NCI-H1694 (cell line): ENCODE data around the gene OOSP4B.
"Not testable (repeated sequence)": the region's sequence is repeated elsewhere in the genome, so short reads cannot be mapped to it uniquely, and the experiment has no call there.

ENCODE experiments used
- DNase-seq: peaks from one replicate; lab custom pipeline; 2025; lab: John Stamatoyannopoulos, UW

The OOSP4B gene

DNA sequence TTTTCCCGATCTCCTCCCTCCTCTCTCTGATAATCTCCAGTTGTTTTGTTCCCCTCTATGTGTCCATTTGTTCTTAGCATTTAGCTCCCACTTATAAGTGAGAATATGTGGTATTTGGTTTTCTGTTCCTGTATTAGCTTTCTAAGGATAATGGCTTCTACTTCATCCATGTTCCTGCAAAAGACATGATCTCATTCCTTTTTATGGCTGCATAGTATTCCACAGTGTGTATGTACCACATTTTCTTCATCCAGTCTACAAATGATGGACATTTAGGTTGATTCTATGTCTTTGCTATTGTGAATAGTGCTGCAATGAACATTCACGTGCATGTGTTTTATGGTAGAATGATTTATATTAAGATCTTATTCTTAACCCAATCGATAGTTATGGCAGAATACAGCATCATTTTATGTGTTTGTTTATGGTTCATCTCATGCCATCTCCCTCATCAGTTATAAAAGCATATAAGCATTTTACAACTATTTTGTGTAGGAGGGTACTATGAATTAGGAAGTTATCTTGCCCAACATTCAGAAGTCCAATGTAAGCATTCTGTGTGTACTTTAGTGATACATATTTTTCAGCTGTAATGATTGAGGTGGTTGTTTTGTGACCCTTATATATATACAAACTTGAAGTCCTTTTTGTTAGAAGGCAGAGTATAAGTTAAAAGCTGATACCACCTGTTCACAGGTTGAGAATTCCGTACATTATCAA is 42.7 kb downstream of the OOSP4B start:
- no peak for DNase-seq

GRCh38 chr11:60064111-60064510 is 47.1 kb downstream of the OOSP4B start:
- DNase-seq: no peak

GRCh38 chr11:60065801-60066200 is 48.8 kb downstream of the OOSP4B start:
- no peak for DNase-seq

DNA sequence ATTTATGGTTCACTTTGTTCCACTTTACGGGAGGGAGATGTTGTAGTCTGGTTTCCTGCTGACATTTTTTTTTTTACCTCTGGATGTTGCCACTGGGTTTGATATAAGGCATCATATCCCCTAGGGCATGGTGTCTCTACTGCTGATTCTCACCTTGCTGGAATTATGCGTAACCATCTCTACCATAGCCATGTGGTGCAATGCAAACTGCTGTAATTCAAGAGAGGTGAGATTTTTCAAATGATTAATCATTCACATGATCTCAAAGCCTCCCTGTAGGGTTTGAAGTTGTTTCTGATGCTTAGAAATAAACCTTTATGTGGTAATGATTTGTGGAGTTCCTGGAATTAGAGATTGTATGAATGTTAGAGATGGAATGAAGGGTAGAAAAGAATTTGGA is 52.5 kb downstream of the OOSP4B start:
- no peak for DNase-seq

DNA sequence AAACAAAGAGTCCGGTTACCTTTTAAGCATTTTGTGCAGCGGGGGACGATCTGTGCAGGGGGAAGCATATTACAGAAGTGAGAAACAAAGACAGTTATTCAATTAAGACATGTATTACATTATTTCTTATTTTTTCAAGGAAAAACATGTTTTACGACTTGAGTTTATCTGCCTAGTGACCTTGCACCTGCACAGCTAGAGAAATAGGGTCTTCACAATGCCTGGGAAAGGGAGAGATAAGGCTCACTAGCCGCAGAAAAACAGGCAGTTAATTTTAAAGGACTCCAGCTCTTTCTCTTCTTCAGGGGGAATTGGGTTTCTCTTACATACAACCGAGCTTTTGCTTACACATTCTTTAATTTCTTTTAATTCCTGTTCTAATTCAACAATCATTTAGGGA is 54.7 kb downstream of the OOSP4B start:
- not testable (repeated sequence) for DNase-seq

- no peak for DNase-seq
Observed at GRCh38 chr11:60077216-60077817, 60.3 kb downstream of the OOSP4B start.

GRCh38 chr11:60077981-60078380 is 61.0 kb downstream of the OOSP4B start:
- no peak for DNase-seq

DNA sequence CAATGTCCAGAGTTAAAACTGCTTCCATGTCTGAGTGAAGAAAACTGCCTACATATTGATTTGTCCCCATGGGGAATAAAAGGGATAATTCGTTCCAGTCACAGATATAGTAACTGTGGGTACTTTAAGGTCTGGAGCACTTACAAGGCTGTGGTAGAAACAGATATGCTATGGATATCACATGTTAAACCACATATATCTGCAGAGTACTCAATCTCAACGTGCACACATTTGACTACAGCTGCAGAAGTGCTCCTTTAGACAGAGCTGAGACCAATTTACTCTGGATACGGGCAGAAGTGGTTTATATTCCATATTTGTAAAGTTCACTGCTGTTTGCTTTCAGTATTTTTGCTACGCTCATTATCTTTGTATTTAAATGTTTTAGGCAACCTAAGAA is 61.8 kb downstream of the OOSP4B start:
- DNase-seq: no peak

- no peak for DNase-seq
Observed at GRCh38 chr11:60080535-60080934, 63.6 kb downstream of the OOSP4B start.
